Neural progenitor cell (in vitro differentiated cells): Measurements from ENCODE around the gene SPDYE5.

Experiments
- EZH2 ChIP-seq: fragments of 200-600 bp; sonication (generic); IDR thresholded peaks from 2 replicates; pipeline ENCODE4 v1.6.1; 2017; ENCODE audit warnings: antibody characterized with exemption, mild to moderate bottlenecking, moderate library complexity
- TF ChIP-seq, protein P1 (sequence below): fragments of 200-600 bp; sonication (generic); IDR thresholded peaks from 2 replicates; pipeline ENCODE4 v1.5.1; 2017; ENCODE audit warnings: antibody characterized with exemption, mild to moderate bottlenecking

DNA sequence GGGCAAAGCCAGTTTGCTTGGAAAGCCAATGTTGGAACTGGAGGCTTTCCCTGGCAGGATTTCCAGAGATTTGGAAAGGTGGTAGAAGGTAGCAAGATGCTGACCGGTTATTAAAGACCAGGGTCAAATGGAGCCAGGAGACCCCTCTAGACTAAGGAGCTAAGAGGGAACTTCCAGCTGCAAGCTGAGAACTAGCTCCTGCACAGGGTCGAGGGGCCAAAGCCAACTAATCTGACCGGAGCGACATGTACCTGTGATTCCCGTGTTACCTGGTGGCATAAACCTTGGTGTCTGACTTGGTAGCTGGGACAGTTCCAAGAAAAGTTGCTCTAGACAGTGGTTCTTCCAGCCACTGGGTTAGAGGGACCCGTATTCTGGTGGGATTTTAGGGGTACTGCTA is 41.8 kb downstream of the SPDYE5 start:
- TF ChIP-seq, protein P1, sequence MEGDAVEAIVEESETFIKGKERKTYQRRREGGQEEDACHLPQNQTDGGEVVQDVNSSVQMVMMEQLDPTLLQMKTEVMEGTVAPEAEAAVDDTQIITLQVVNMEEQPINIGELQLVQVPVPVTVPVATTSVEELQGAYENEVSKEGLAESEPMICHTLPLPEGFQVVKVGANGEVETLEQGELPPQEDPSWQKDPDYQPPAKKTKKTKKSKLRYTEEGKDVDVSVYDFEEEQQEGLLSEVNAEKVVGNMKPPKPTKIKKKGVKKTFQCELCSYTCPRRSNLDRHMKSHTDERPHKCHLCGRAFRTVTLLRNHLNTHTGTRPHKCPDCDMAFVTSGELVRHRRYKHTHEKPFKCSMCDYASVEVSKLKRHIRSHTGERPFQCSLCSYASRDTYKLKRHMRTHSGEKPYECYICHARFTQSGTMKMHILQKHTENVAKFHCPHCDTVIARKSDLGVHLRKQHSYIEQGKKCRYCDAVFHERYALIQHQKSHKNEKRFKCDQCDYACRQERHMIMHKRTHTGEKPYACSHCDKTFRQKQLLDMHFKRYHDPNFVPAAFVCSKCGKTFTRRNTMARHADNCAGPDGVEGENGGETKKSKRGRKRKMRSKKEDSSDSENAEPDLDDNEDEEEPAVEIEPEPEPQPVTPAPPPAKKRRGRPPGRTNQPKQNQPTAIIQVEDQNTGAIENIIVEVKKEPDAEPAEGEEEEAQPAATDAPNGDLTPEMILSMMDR, result no peak
- no peak for TF ChIP-seq EZH2
